Neutrophil (primary cell): ENCODE results near the gene PCGF3.
A peak's percentile ranks its signal among the peaks of the same experiment; 100 is the strongest.

Experiments used
- H3K27ac ChIP-seq: fragments of 200-600 bp; sonication (generic); 2 replicates; pipeline ENCODE4 v1.5.1; 2016; ENCODE audit warnings: mild to moderate bottlenecking, moderate library complexity
- H3K27me3 ChIP-seq: fragments of 200-600 bp; sonication (generic); 2 replicates; pipeline ENCODE4 v1.6.0; 2016; ENCODE audit warnings: mild to moderate bottlenecking
- H3K36me3 ChIP-seq: fragments of 200-600 bp; sonication (generic); 2 replicates; pipeline ENCODE4 v1.5.1; 2017
- H3K4me1 ChIP-seq, 2 experiments: fragments of 200-600 bp in 1 of 2; sonication (generic) in 1 of 2; 1 replicate in 1 of 2; 2 replicates in 1 of 2; pipeline versions ENCODE4 v1.5.1 to v1.6.1; 2013 to 2016; ENCODE audit warnings: low read depth in 1 of 2, low read length in 1 of 2, mild to moderate bottlenecking in 1 of 2, moderate library complexity in 1 of 2; ENCODE audit not compliant: control insufficient read depth in 1 of 2, insufficient read depth in 1 of 2
- H3K4me3 ChIP-seq, 2 experiments: fragments of 200-600 bp in 1 of 2; sonication (generic) in 1 of 2; 1 replicate in 1 of 2; 2 replicates in 1 of 2; pipeline ENCODE4 v1.5.1; 2013 to 2016; ENCODE audit warnings: low read depth in 1 of 2, low read length in 1 of 2, mild to moderate bottlenecking in 1 of 2, moderate library complexity in 1 of 2
- H3K9me3 ChIP-seq: fragments of 200-600 bp; sonication (generic); 2 replicates; pipeline ENCODE4 v1.5.1; 2016
- CTCF ChIP-seq: fragments of 200-600 bp; sonication (generic); IDR thresholded peaks from 2 replicates; pipeline ENCODE4 v1.5.1; 2016; ENCODE audit warnings: antibody characterized with exemption

The PCGF3 gene

GRCh38 chr4:780716-781492, 75.3 kb downstream of the PCGF3 start:
- H3K36me3 ChIP-seq = peaks cover 13% of the 10 kb centered on the region
- no peak for TF ChIP-seq CTCF
- peak overlapping the region; percentile 89 to 96 for H3K4me3 ChIP-seq
- no peaks in the 10 kb centered on the region for H3K9me3 ChIP-seq
- peak overlapping the region; percentile 81 for H3K27ac ChIP-seq
- peaks cover 18% of the 10 kb centered on the region in 2 experiments for H3K4me1 ChIP-seq
- H3K27me3 ChIP-seq = peaks cover 30% of the 10 kb centered on the region

GRCh38 chr4:781493-782216, 76.0 kb downstream of the PCGF3 start:
- Histone ChIP-seq H3K9me3 (no peaks in the 10 kb centered on the region), H3K4me1 (peaks cover 18% of the 10 kb centered on the region in 2 experiments), H3K36me3 (peaks cover 12% of the 10 kb centered on the region), H3K4me3 (peak overlapping the region; percentile 89 to 96), H3K27me3 (peaks cover 37% of the 10 kb centered on the region), H3K27ac (peak overlapping the region; percentile 81)
- TF ChIP-seq CTCF = peak; percentile 36

GRCh38 chr4:784401-785331, 79.0 kb downstream of the PCGF3 start:
- H3K36me3 ChIP-seq = peaks cover under 1% of the 10 kb centered on the region
- no peak overlapping the region for H3K4me3 ChIP-seq
- peaks cover 68% of the 10 kb centered on the region for H3K27me3 ChIP-seq
- no peak for TF ChIP-seq CTCF
- H3K27ac ChIP-seq = no peak overlapping the region
- H3K9me3 ChIP-seq = no peaks in the 10 kb centered on the region
- H3K4me1 ChIP-seq = peaks cover 18% of the 10 kb centered on the region in 2 experiments

GRCh38 chr4:785332-786073, 79.9 kb downstream of the PCGF3 start:
- Histone ChIP-seq H3K9me3 (no peaks in the 10 kb centered on the region), H3K36me3 (no peaks in the 10 kb centered on the region), H3K4me3 (no peak overlapping the region), H3K27ac (no peak overlapping the region), H3K4me1 (peaks cover 15% of the 10 kb centered on the region in 2 experiments), H3K27me3 (peaks cover 76% of the 10 kb centered on the region)
- no peak for TF ChIP-seq CTCF
